Measurements from ENCODE around the gene CD164L2.

CD164L2 gene

GRCh38 chr1:27381969-27382762 is 967 bp downstream of the CD164L2 start:
- Mint-ChIP-seq H3K9me3 (no peaks in the 10 kb centered on the region), H3K27ac (peak overlapping the region; percentile 11), H3K4me1 (peaks cover 8% of the 10 kb centered on the region), H3K4me3 (no peak overlapping the region), H3K27me3 (no peaks in the 10 kb centered on the region), H3K36me3 (no peaks in the 10 kb centered on the region)
- ATAC-seq, result peak; percentile 68

- no peak for ATAC-seq
- H3K4me3 Mint-ChIP-seq, result no peak overlapping the region
- H3K27me3 Mint-ChIP-seq, result no peaks in the 10 kb centered on the region
- peaks cover 8% of the 10 kb centered on the region for H3K4me1 Mint-ChIP-seq
- H3K36me3 Mint-ChIP-seq, result no peaks in the 10 kb centered on the region
- H3K27ac Mint-ChIP-seq, result peak overlapping the region; percentile 36
- no peaks in the 10 kb centered on the region for H3K9me3 Mint-ChIP-seq
Observed at GRCh38 chr1:27380766-27381733, 2.1 kb downstream of the CD164L2 start.

GRCh38 chr1:27380224-27380623 is 2.9 kb downstream of the CD164L2 start:
- H3K9me3 Mint-ChIP-seq, result no peaks in the 10 kb centered on the region
- no peaks in the 10 kb centered on the region for H3K36me3 Mint-ChIP-seq
- H3K4me1 Mint-ChIP-seq, result peaks cover 8% of the 10 kb centered on the region
- no peaks in the 10 kb centered on the region for H3K27me3 Mint-ChIP-seq
- H3K27ac Mint-ChIP-seq, result no peak overlapping the region
- peak; percentile 9 for ATAC-seq
- no peak overlapping the region for H3K4me3 Mint-ChIP-seq

- H3K4me1 Mint-ChIP-seq, result peaks cover 10% of the 10 kb centered on the region
- no peak overlapping the region for H3K27ac Mint-ChIP-seq
- no peak for ATAC-seq
- no peaks in the 10 kb centered on the region for H3K9me3 Mint-ChIP-seq
- no peaks in the 10 kb centered on the region for H3K36me3 Mint-ChIP-seq
- H3K27me3 Mint-ChIP-seq, result no peaks in the 10 kb centered on the region
- H3K4me3 Mint-ChIP-seq, result no peak overlapping the region
Observed at GRCh38 chr1:27379564-27380122, 3.5 kb downstream of the CD164L2 start.

GRCh38 chr1:27377760-27378495 is 5.2 kb downstream of the CD164L2 start:
- no peak overlapping the region for H3K4me3 Mint-ChIP-seq
- H3K4me1 Mint-ChIP-seq, result peaks cover 14% of the 10 kb centered on the region
- H3K9me3 Mint-ChIP-seq, result no peaks in the 10 kb centered on the region
- no peaks in the 10 kb centered on the region for H3K36me3 Mint-ChIP-seq
- H3K27me3 Mint-ChIP-seq, result no peaks in the 10 kb centered on the region
- no peak overlapping the region for H3K27ac Mint-ChIP-seq
- no peak for ATAC-seq

- Mint-ChIP-seq H3K9me3 (no peaks in the 10 kb centered on the region), H3K27ac (no peak within 1 kb of the TSS), H3K4me1 (peaks cover 27% of the 10 kb centered on the region), H3K4me3 (no peak within 1 kb of the TSS), H3K27me3 (no peaks in the 10 kb centered on the region), H3K36me3 (no peaks in the 10 kb centered on the region)
- no peak for ATAC-seq
Observed at GRCh38 chr1:27374362-27375086, 8.6 kb downstream of the CD164L2 start, which contains the start of gene FCN3. FCN3 (minus strand) TSS chr1:27374824; CDS start chr1:27374818, 6 bp downstream.

GRCh38 chr1:27372808-27373690 is 10.1 kb downstream of the CD164L2 start:
- Mint-ChIP-seq H3K27me3 (no peaks in the 10 kb centered on the region), H3K27ac (peak overlapping the region; percentile 69), H3K4me3 (no peak overlapping the region), H3K9me3 (no peaks in the 10 kb centered on the region), H3K36me3 (no peaks in the 10 kb centered on the region), H3K4me1 (peaks cover 38% of the 10 kb centered on the region)
- ATAC-seq, result no peak

- Mint-ChIP-seq H3K9me3 (no peaks in the 10 kb centered on the region), H3K27ac (peak overlapping the region; percentile 69), H3K4me3 (no peak overlapping the region), H3K36me3 (no peaks in the 10 kb centered on the region), H3K4me1 (peaks cover 42% of the 10 kb centered on the region), H3K27me3 (no peaks in the 10 kb centered on the region)
- ATAC-seq, result peak; percentile 34
Observed at GRCh38 chr1:27372022-27372807, 10.9 kb downstream of the CD164L2 start.

GRCh38 chr1:27368869-27369582 is 14.1 kb downstream of the CD164L2 start:
- Mint-ChIP-seq H3K27me3 (no peaks in the 10 kb centered on the region), H3K4me3 (peak overlapping the region; percentile 42), H3K27ac (peak overlapping the region; percentile 52), H3K4me1 (peaks cover 62% of the 10 kb centered on the region), H3K36me3 (no peaks in the 10 kb centered on the region), H3K9me3 (no peaks in the 10 kb centered on the region)
- ATAC-seq, result no peak

GRCh38 chr1:27367160-27367650 is 15.9 kb downstream of the CD164L2 start:
- no peaks in the 10 kb centered on the region for H3K9me3 Mint-ChIP-seq
- no peaks in the 10 kb centered on the region for H3K36me3 Mint-ChIP-seq
- H3K4me3 Mint-ChIP-seq, result peak overlapping the region; percentile 78
- peaks cover 62% of the 10 kb centered on the region for H3K4me1 Mint-ChIP-seq
- H3K27ac Mint-ChIP-seq, result peak overlapping the region; percentile 36
- H3K27me3 Mint-ChIP-seq, result no peaks in the 10 kb centered on the region
- no peak for ATAC-seq

- Mint-ChIP-seq H3K27ac (peak within 1 kb of the TSS; percentile 83), H3K4me3 (peak within 1 kb of the TSS; percentile 93), H3K27me3 (no peaks in the 10 kb centered on the region), H3K4me1 (peaks cover 56% of the 10 kb centered on the region), H3K9me3 (no peaks in the 10 kb centered on the region), H3K36me3 (no peaks in the 10 kb centered on the region)
- peak; percentile 56 for ATAC-seq
Observed at GRCh38 chr1:27366411-27367159, 16.5 kb downstream of the CD164L2 start, which contains the start of gene MAP3K6. MAP3K6 (minus strand) TSS chr1:27366961; CDS start chr1:27366597, 364 bp downstream.

GRCh38 chr1:27366113-27366410 is 17.1 kb downstream of the CD164L2 start:
- H3K36me3 Mint-ChIP-seq, result no peaks in the 10 kb centered on the region
- peaks cover 56% of the 10 kb centered on the region for H3K4me1 Mint-ChIP-seq
- H3K4me3 Mint-ChIP-seq, result peak overlapping the region; percentile 93
- peak; percentile 75 for ATAC-seq
- peak overlapping the region; percentile 83 for H3K27ac Mint-ChIP-seq
- H3K9me3 Mint-ChIP-seq, result no peaks in the 10 kb centered on the region
- no peaks in the 10 kb centered on the region for H3K27me3 Mint-ChIP-seq

Measured in stimulated activated memory B cell treated with anti-CD40 and anti-IgM and Interleukin-4, amounts not matched to agents 10 μg/mL and 1 μg/mL and 100 μg/mL, for 72 hours (primary cell).